Endothelial cell (in vitro differentiated cells): ENCODE results near the gene SEPTIN1. TPM values are rescaled to one million over a fixed set of nuclear protein-coding genes. Genes with fewer than 3 reads are reported as not detected.
A peak's percentile ranks its signal among the peaks of the same experiment; 100 is the strongest.

ENCODE experiments used
- DNase-seq: peaks from one replicate; pipeline ENCODE4 v3.0.0; 2021; ENCODE audit warnings: low spot score
- H3K27ac Mint-ChIP-seq: one replicate; pipeline ENCODE4 v1.8.0; 2021; ENCODE audit warnings: mixed read lengths, inconsistent platforms; ENCODE audit not compliant: unreplicated experiment
- H3K27me3 Mint-ChIP-seq: one replicate; pipeline ENCODE4 v1.8.0; 2021; ENCODE audit warnings: mild to moderate bottlenecking, moderate library complexity, mixed read lengths, inconsistent platforms; ENCODE audit not compliant: unreplicated experiment
- H3K36me3 Mint-ChIP-seq: one replicate; pipeline ENCODE4 v1.8.0; 2021; ENCODE audit warnings: mild to moderate bottlenecking, low read depth, mixed read lengths, inconsistent platforms; ENCODE audit not compliant: unreplicated experiment
- H3K4me1 Mint-ChIP-seq: one replicate; pipeline ENCODE4 v1.8.0; 2021; ENCODE audit warnings: mild to moderate bottlenecking, mixed read lengths, inconsistent platforms; ENCODE audit not compliant: unreplicated experiment
- H3K4me3 Mint-ChIP-seq: one replicate; pipeline ENCODE4 v1.8.0; 2021; ENCODE audit warnings: mild to moderate bottlenecking, mixed read lengths, inconsistent platforms; ENCODE audit not compliant: unreplicated experiment
- H3K9me3 Mint-ChIP-seq: one replicate; pipeline ENCODE4 v1.8.0; 2021; ENCODE audit warnings: mixed read lengths, inconsistent platforms; ENCODE audit not compliant: unreplicated experiment
- total RNA-seq: library from RNA; stranded (reverse); fragmentation: NEBNext Ultra II Directional; extraction: Animal tissue kit (Norgen Biotek cat#: 25700); gene quantifications from one replicate; pipeline ENCODE4 v1.2.1, GENCODE V29; 2021; ENCODE audit not compliant: unreplicated experiment
- TF ChIP-seq, protein P1 (sequence below): fragments of 200-600 bp; sonication (generic); IDR thresholded peaks from one replicate; pipeline ENCODE4 v1.5.0; 2021; ENCODE audit warnings: antibody characterized with exemption; ENCODE audit not compliant: unreplicated experiment

Gene SEPTIN1
- total RNA-seq, 1 donor from 2014 or later = 1.6 TPM

DNA sequence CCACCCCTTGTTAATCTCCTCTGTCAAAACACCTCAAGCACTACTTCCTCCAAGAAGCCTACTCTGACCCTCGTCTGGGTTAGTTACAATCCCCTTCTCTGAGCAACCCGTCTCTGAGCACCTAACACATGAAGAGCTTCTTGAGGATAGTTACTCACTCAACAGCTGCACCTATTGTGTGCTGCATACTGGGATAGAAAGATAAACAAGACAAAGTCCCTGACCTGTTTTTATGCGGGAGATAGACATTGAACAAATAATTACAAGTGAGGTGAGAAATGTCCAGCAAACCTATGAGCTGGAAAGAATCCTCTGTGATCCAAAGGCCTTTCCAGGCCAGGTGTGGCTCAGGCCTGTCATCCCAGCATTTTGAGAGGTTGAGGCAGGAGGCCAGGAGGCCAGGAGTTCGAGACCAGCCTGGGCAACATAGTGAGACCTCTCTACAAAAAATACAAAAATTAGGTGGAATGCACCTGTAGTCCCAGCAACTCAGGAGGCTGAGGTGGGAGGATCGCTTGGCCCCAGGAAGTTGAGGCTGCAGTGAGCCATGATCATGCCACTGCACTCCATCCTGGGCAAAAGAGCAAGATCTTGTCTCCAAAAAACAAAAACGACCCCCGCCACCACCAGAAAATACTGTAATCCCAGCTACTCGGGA is 19.5 kb upstream of the SEPTIN1 start:
- Mint-ChIP-seq H3K4me1 (peaks cover 19% of the 10 kb centered on the region), H3K27me3 (peaks cover 10% of the 10 kb centered on the region), H3K36me3 (peaks cover 5% of the 10 kb centered on the region), H3K4me3 (peak overlapping the region; percentile 70), H3K9me3 (no peaks in the 10 kb centered on the region), H3K27ac (peak overlapping the region; percentile 33)
- TF ChIP-seq, protein P1, sequence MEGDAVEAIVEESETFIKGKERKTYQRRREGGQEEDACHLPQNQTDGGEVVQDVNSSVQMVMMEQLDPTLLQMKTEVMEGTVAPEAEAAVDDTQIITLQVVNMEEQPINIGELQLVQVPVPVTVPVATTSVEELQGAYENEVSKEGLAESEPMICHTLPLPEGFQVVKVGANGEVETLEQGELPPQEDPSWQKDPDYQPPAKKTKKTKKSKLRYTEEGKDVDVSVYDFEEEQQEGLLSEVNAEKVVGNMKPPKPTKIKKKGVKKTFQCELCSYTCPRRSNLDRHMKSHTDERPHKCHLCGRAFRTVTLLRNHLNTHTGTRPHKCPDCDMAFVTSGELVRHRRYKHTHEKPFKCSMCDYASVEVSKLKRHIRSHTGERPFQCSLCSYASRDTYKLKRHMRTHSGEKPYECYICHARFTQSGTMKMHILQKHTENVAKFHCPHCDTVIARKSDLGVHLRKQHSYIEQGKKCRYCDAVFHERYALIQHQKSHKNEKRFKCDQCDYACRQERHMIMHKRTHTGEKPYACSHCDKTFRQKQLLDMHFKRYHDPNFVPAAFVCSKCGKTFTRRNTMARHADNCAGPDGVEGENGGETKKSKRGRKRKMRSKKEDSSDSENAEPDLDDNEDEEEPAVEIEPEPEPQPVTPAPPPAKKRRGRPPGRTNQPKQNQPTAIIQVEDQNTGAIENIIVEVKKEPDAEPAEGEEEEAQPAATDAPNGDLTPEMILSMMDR = no peak
- no peak for DNase-seq

- H3K36me3 Mint-ChIP-seq = peaks cover 13% of the 10 kb centered on the region
- peak overlapping the region; percentile 87 for H3K4me3 Mint-ChIP-seq
- TF ChIP-seq, protein P1 = no peak
- H3K27me3 Mint-ChIP-seq = peaks cover 13% of the 10 kb centered on the region
- H3K9me3 Mint-ChIP-seq = no peaks in the 10 kb centered on the region
- DNase-seq = no peak
- H3K4me1 Mint-ChIP-seq = peaks cover 27% of the 10 kb centered on the region
- H3K27ac Mint-ChIP-seq = peak overlapping the region; percentile 82
Measured at GRCh38 chr16:30399435-30400186, 17.2 kb upstream of the SEPTIN1 start.

GRCh38 chr16:30398661-30399434 is 16.5 kb upstream of the SEPTIN1 start:
- H3K9me3 Mint-ChIP-seq = no peaks in the 10 kb centered on the region
- H3K27ac Mint-ChIP-seq = peak overlapping the region; percentile 82
- H3K36me3 Mint-ChIP-seq = peaks cover 13% of the 10 kb centered on the region
- TF ChIP-seq, protein P1 = no peak
- H3K4me1 Mint-ChIP-seq = peaks cover 35% of the 10 kb centered on the region
- H3K27me3 Mint-ChIP-seq = peaks cover 15% of the 10 kb centered on the region
- H3K4me3 Mint-ChIP-seq = peak overlapping the region; percentile 73
- no peak for DNase-seq

DNA sequence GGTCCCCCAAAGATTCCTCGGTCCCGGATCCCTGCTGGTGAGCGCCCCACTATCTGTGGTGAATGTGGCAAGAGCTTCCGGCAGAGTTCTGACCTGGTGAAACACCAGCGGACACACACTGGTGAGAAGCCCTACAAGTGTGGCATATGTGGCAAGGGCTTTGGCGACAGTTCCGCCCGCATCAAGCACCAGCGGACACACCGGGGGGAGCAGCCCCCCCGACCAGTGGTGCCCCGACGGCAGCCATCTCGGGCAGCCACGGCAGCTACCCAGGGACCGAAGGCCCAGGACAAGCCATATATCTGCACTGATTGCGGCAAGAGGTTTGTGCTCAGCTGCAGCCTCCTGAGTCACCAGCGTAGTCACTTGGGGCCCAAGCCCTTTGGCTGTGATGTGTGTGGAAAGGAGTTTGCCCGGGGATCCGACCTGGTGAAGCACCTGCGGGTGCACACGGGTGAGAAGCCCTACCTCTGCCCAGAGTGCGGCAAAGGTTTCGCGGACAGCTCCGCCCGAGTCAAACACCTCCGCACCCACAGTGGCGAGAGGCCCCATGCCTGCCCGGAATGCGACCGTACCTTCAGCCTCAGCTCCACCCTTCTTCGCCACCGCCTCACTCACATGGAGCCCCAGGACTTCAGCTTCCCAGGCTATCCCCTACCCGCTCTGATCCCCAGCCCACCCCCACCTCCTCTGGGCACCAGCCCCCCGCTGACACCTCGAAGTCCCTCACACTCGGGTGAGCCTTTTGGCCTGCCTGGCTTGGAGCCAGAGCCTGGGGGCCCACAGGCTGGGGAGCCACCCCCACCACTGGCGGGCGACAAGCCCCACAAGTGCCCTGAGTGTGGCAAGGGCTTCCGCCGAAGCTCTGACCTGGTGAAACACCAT is 15.7 kb upstream of the SEPTIN1 start:
- Mint-ChIP-seq H3K4me1 (peaks cover 37% of the 10 kb centered on the region), H3K27ac (no peak overlapping the region), H3K27me3 (peaks cover 21% of the 10 kb centered on the region), H3K36me3 (peaks cover 13% of the 10 kb centered on the region), H3K4me3 (no peak overlapping the region), H3K9me3 (no peaks in the 10 kb centered on the region)
- TF ChIP-seq, protein P1 = no peak
- DNase-seq = no peak
